CD4-positive, alpha-beta T cell treated with Interleukin-6 at 100 ng/mL for 8 hours (primary cell): ENCODE results near the gene CDH7.

Experiments
- DNase-seq: peaks from one replicate; pipeline ENCODE4 v3.0.0-alpha.2; 2020; ENCODE audit warnings: mixed read lengths, low spot score

Gene CDH7

GRCh38 chr18:65768120-65768778, 17.4 kb downstream of the CDH7 start:
- no peak for DNase-seq

- no peak for DNase-seq
Measured at GRCh38 chr18:65769652-65770051, 18.8 kb downstream of the CDH7 start.

- no peak for DNase-seq
Measured at GRCh38 chr18:65786474-65786873, 35.7 kb downstream of the CDH7 start.

- DNase-seq, result no peak
Measured at GRCh38 chr18:65788373-65788772, 37.6 kb downstream of the CDH7 start.

GRCh38 chr18:65790604-65791003, 39.8 kb downstream of the CDH7 start:
- no peak for DNase-seq

- no peak for DNase-seq
Measured at GRCh38 chr18:65791719-65792118, 40.9 kb downstream of the CDH7 start.

- no peak for DNase-seq
Measured at GRCh38 chr18:65792456-65793074, 41.8 kb downstream of the CDH7 start.

- no peak for DNase-seq
Measured at GRCh38 chr18:65808759-65809158, 57.9 kb downstream of the CDH7 start.

- DNase-seq, result no peak
Measured at GRCh38 chr18:65811307-65811706, 60.5 kb downstream of the CDH7 start.

- DNase-seq, result no peak
Measured at GRCh38 chr18:65815506-65815905, 64.7 kb downstream of the CDH7 start.

- DNase-seq, result no peak
Measured at GRCh38 chr18:65817178-65817577, 66.4 kb downstream of the CDH7 start.

GRCh38 chr18:65821911-65822310, 71.1 kb downstream of the CDH7 start:
- no peak for DNase-seq

- DNase-seq, result no peak
Measured at GRCh38 chr18:65822826-65823225, 72.0 kb downstream of the CDH7 start.

- no peak for DNase-seq
Measured at GRCh38 chr18:65827444-65827843, 76.6 kb downstream of the CDH7 start.

GRCh38 chr18:65835881-65836280, 85.1 kb downstream of the CDH7 start:
- DNase-seq, result no peak

GRCh38 chr18:65846107-65846506, 95.3 kb downstream of the CDH7 start:
- no peak for DNase-seq

- no peak for DNase-seq
Measured at GRCh38 chr18:65852273-65852672, 101.5 kb downstream of the CDH7 start.

GRCh38 chr18:65859075-65859474, 108.3 kb downstream of the CDH7 start:
- no peak for DNase-seq

- DNase-seq, result no peak
Measured at GRCh38 chr18:65869527-65869926, 118.7 kb downstream of the CDH7 start.

GRCh38 chr18:65876310-65876709, 125.5 kb downstream of the CDH7 start:
- no peak for DNase-seq

- no peak for DNase-seq
Measured at GRCh38 chr18:65897292-65897691, 146.5 kb downstream of the CDH7 start.

GRCh38 chr18:65901522-65901921, 150.7 kb downstream of the CDH7 start:
- no peak for DNase-seq

GRCh38 chr18:65906621-65907034, 155.8 kb downstream of the CDH7 start:
- DNase-seq, result no peak

- DNase-seq, result no peak
Measured at GRCh38 chr18:65907281-65907680, 156.5 kb downstream of the CDH7 start.
